ENCODE data around the gene HMGCL. TPM values are rescaled to one million over a fixed set of nuclear protein-coding genes. Genes with fewer than 3 reads are reported as not detected.

HMGCL gene
- total and polyA plus RNA-seq, 2 of the 13 experiments (the other 11 are each of a cell fraction or from before 2014, with no cell fraction given): 21.3 to 41.4 TPM

DNA sequence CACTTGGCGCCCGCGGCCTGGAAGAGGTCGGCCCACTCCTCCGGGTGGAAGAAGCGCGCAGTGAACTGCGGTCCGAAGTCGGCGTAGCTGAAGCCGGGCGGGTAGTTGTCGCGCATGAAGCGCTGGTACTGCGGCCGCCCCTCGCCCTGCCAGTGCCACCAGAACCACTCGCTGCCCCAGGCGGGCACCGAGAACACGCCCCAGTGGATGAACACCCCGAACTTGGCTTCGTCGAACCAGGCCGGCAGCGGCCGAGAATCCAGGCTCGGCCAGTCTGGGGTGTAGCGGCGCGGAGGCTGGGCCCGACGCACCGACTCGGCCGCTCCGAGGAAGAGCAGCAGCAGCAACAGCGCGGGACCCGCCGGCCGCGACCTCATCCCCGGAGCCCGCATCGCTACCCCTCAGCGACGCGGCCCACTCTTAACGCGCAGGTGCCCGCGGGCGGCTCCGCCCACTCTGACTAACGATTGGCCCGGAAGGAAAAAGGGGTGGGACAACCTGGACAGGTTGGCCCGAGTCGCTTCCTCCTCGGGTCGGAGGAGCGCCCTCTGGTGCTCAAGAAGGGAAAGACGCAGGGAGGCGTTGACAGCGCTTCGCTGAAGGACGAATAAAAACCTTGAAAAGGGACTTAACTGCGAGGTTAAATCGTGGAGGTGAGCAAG, 42.8 kb upstream of the HMGCL start, which contains the start of gene FUCA1 (continued):
- peak; percentile 67; the same call in 1 of the 2 replicates for TF ChIP-seq THAP9 (CRISPR knock-in tag; IDR thresholded peaks at IDR 0.05; ENCODE audit: borderline replicate concordance)
- TF ChIP-seq KLF16 (CRISPR knock-in tag; IDR thresholded peaks at IDR 0.05): peak in 1 of 2 experiments; percentile 65; a peak in 1 of 4 replicates
- peak; percentile 88 for TF ChIP-seq KAT8 (CRISPR knock-in tag; IDR thresholded peaks at IDR 0.05)
- 0 out of 2 replicates have a peak, but pooled peaks have one; percentile 22 for TF ChIP-seq ZNF652 (CRISPR knock-in tag; IDR thresholded peaks at IDR 0.05; ENCODE audit: borderline replicate concordance, low read depth)
- no peak for TF ChIP-seq SRF (IDR thresholded peaks at IDR 0.05; ENCODE audit: low read depth, low read length)
- TF ChIP-seq SOX13 (IDR thresholded peaks at IDR 0.05): no peak
- TF ChIP-seq SOX13 (CRISPR knock-in tag; conservative IDR thresholded peaks at IDR 0.05 in 1 of 2, IDR thresholded peaks at IDR 0.05 in 1 of 2): peak in 1 of 2 experiments; percentile 14; a peak in 1 of 4 replicates
- no peak for TF ChIP-seq ZSCAN30 (CRISPR knock-in tag; IDR thresholded peaks at IDR 0.05)
- TF ChIP-seq ZNF333 (CRISPR knock-in tag; IDR thresholded peaks at IDR 0.05; ENCODE audit: borderline replicate concordance): no peak
- TF ChIP-seq ARHGAP35 (CRISPR knock-in tag; IDR thresholded peaks at IDR 0.05; ENCODE audit: borderline replicate concordance): 0 out of 2 replicates have a peak, but pooled peaks have one; percentile 48
- TF ChIP-seq, protein P1, sequence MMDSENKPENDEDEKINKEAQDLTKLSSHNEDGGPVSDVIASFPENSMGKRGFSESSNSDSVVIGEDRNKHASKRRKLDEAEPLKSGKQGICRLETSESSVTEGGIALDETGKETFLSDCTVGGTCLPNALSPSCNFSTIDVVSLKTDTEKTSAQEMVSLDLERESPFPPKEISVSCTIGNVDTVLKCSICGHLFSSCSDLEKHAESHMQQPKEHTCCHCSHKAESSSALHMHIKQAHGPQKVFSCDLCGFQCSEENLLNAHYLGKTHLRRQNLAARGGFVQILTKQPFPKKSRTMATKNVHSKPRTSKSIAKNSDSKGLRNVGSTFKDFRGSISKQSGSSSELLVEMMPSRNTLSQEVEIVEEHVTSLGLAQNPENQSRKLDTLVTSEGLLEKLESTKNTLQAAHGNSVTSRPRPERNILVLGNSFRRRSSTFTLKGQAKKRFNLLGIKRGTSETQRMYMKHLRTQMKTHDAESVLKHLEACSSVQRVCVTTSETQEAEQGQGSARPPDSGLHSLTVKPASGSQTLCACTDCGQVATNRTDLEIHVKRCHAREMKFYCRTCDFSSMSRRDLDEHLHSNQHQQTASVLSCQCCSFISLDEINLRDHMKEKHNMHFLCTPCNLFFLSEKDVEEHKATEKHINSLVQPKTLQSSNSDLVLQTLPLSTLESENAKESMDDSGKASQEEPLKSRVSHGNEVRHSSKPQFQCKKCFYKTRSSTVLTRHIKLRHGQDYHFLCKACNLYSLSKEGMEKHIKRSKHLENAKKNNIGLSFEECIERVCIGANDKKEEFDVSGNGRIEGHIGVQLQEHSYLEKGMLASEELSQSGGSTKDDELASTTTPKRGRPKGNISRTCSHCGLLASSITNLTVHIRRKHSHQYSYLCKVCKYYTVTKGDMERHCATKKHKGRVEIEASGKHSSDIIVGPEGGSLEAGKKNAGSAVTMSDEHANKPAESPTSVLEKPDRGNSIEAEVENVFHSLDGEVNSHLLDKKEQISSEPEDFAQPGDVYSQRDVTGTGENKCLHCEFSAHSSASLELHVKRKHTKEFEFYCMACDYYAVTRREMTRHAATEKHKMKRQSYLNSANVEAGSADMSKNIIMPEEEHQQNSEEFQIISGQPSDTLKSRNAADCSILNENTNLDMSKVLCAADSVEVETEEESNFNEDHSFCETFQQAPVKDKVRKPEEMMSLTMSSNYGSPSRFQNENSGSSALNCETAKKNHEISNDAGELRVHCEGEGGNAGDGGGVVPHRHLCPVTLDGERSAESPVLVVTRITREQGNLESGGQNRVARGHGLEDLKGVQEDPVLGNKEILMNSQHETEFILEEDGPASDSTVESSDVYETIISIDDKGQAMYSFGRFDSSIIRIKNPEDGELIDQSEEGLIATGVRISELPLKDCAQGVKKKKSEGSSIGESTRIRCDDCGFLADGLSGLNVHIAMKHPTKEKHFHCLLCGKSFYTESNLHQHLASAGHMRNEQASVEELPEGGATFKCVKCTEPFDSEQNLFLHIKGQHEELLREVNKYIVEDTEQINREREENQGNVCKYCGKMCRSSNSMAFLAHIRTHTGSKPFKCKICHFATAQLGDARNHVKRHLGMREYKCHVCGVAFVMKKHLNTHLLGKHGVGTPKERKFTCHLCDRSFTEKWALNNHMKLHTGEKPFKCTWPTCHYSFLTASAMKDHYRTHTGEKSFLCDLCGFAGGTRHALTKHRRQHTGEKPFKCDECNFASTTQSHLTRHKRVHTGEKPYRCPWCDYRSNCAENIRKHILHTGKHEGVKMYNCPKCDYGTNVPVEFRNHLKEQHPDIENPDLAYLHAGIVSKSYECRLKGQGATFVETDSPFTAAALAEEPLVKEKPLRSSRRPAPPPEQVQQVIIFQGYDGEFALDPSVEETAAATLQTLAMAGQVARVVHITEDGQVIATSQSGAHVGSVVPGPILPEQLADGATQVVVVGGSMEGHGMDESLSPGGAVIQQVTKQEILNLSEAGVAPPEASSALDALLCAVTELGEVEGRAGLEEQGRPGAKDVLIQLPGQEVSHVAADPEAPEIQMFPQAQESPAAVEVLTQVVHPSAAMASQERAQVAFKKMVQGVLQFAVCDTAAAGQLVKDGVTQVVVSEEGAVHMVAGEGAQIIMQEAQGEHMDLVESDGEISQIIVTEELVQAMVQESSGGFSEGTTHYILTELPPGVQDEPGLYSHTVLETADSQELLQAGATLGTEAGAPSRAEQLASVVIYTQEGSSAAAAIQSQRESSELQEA (CRISPR knock-in tag; IDR thresholded peaks at IDR 0.05; ENCODE audit: not compliant biosample characterization): no peak
- peak; percentile 83 for TF ChIP-seq SAFB2 (CRISPR knock-in tag; IDR thresholded peaks at IDR 0.05; ENCODE audit: borderline replicate concordance, low read depth)
- TF ChIP-seq ZIK1 (CRISPR knock-in tag; IDR thresholded peaks at IDR 0.05; ENCODE audit: borderline replicate concordance, low read depth): no peak; the same call in 1 of the 2 replicates
- peak; percentile 79 for TF ChIP-seq TAF1 (CRISPR knock-in tag; IDR thresholded peaks at IDR 0.05)
- no peak for TF ChIP-seq NCOA2 (CRISPR knock-in tag; IDR thresholded peaks at IDR 0.05)
- no peak for TF ChIP-seq ZNF136 (CRISPR knock-in tag; IDR thresholded peaks at IDR 0.05; ENCODE audit: low read depth)
